Measurements from ENCODE around the gene SLC25A29. TPM values are rescaled to one million over a fixed set of nuclear protein-coding genes. Genes with fewer than 3 reads are reported as not detected.

The SLC25A29 gene
- total and polyA plus RNA-seq, 2 of the 13 experiments (the other 11 are each of a cell fraction or from before 2014, with no cell fraction given), result 12.2 to 17.2 TPM

DNA sequence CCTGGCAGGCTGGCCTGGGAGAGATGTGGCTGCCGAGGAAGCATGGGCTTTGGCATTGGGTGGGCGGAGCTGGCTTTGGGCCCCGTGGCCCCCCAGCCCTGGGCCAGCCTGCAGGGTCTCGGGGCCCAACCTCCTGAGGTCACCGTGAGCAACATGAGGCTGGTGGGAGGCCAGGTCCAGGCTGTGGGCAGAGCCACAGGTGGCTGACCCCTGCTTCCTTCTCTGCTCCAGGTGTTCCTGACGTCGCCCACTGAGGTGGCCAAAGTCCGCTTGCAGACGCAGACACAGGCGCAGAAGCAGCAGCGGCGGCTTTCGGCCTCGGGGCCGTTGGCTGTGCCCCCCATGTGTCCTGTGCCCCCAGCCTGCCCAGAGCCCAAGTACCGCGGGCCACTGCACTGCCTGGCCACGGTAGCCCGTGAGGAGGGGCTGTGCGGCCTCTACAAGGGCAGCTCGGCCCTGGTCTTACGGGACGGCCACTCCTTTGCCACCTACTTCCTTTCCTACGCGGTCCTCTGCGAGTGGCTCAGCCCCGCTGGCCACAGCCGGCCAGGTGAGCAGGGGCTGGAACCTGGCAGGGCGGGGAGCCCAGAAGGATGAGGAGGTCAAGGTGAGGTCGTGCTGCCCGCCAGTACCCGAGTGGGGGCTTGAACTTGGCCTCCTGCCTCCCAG is 22.4 kb upstream of the SLC25A29 start (continued):
- 0 out of 2 replicates have a peak, but pooled peaks have one; percentile 58 for TF ChIP-seq FUBP1 (CRISPR knock-in tag; IDR thresholded peaks at IDR 0.05; ENCODE audit: borderline replicate concordance)
- TF ChIP-seq CHCHD3 (CRISPR knock-in tag; IDR thresholded peaks at IDR 0.05), result 0 out of 2 replicates have a peak, but pooled peaks have one; percentile 8
- peak; percentile 67 for TF ChIP-seq MXD4 (CRISPR knock-in tag; IDR thresholded peaks at IDR 0.05)
- TF ChIP-seq ZNF256 (CRISPR knock-in tag; conservative IDR thresholded peaks at IDR 0.05), result no peak
- TF ChIP-seq ZNF354B (CRISPR knock-in tag; IDR thresholded peaks at IDR 0.05), result no peak
- peak; percentile 69 for TF ChIP-seq MXD1 (CRISPR knock-in tag; IDR thresholded peaks at IDR 0.05)
- TF ChIP-seq SP4 (CRISPR knock-in tag; IDR thresholded peaks at IDR 0.05), result 0 out of 2 replicates have a peak, but pooled peaks have one; percentile 8
- peak; percentile 32; the same call in 1 of the 2 replicates for TF ChIP-seq ZSCAN21 (CRISPR knock-in tag; IDR thresholded peaks at IDR 0.05; ENCODE audit: borderline replicate concordance)
- TF ChIP-seq, protein P1, sequence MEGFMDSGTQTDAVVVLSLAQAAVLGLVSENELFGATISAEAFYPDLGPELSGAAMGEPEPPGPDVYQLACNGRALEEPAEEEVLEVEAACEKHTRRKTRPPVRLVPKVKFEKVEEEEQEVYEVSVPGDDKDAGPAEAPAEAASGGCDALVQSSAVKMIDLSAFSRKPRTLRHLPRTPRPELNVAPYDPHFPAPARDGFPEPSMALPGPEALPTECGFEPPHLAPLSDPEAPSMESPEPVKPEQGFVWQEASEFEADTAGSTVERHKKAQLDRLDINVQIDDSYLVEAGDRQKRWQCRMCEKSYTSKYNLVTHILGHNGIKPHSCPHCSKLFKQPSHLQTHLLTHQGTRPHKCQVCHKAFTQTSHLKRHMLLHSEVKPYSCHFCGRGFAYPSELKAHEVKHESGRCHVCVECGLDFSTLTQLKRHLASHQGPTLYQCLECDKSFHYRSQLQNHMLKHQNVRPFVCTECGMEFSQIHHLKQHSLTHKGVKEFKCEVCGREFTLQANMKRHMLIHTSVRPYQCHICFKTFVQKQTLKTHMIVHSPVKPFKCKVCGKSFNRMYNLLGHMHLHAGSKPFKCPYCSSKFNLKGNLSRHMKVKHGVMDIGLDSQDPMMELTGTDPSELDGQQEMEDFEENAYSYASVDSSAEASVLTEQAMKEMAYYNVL (CRISPR knock-in tag; IDR thresholded peaks at IDR 0.05; ENCODE audit: borderline replicate concordance), result 0 out of 2 replicates have a peak, but pooled peaks have one; percentile 50
- no peak for TF ChIP-seq CSRNP1 (CRISPR knock-in tag; IDR thresholded peaks at IDR 0.05)
- no peak for TF ChIP-seq FOSL1 (CRISPR knock-in tag; IDR thresholded peaks at IDR 0.05; ENCODE audit: borderline replicate concordance)
- TF ChIP-seq ZNF207 (IDR thresholded peaks at IDR 0.05; ENCODE audit: borderline replicate concordance), result no peak
- peak; percentile 44; the same call in 1 of the 2 replicates for TF ChIP-seq SAP130 (CRISPR knock-in tag; IDR thresholded peaks at IDR 0.05; ENCODE audit: low read depth)
- TF ChIP-seq ATF7-NPFF (CRISPR knock-in tag; IDR thresholded peaks at IDR 0.05; ENCODE audit: low read depth), result no peak
- no peak for TF ChIP-seq MXD3 (CRISPR knock-in tag; IDR thresholded peaks at IDR 0.05)
- no peak for TF ChIP-seq ZNF510 (CRISPR knock-in tag; IDR thresholded peaks at IDR 0.05; ENCODE audit: low read depth)
- TF ChIP-seq ZNF225 (CRISPR knock-in tag; IDR thresholded peaks at IDR 0.05), result peak; percentile 41; the same call in 1 of the 2 replicates
- TF ChIP-seq ZNF274 (CRISPR knock-in tag; IDR thresholded peaks at IDR 0.05), result peak; percentile 53; the same call in 1 of the 2 replicates
- peak; percentile 47 for TF ChIP-seq HDAC1 (CRISPR knock-in tag; IDR thresholded peaks at IDR 0.05)
- peak; percentile 61 for TF ChIP-seq NRL (CRISPR knock-in tag; IDR thresholded peaks at IDR 0.05; ENCODE audit: borderline replicate concordance)
- TF ChIP-seq GTF2F1 (IDR thresholded peaks at IDR 0.05; ENCODE audit: low read length), result no peak
- peak; percentile 57 for TF ChIP-seq ZEB1 (IDR thresholded peaks at IDR 0.05; ENCODE audit: insufficient replicate concordance, low read depth)
- peak; percentile 24 for TF ChIP-seq YY1 (IDR thresholded peaks at IDR 0.05; ENCODE audit: insufficient read depth, insufficient replicate concordance, low read depth, low read length)
- TF ChIP-seq ZNF761 (CRISPR knock-in tag; conservative IDR thresholded peaks at IDR 0.05), result peak; percentile 76; the same call in 1 of the 2 replicates
